Neuronal stem cell (in vitro differentiated cells): ENCODE measurements around the gene FETUB.

Experiments
- DNase-seq: peaks from one replicate; pipeline ENCODE4 v3.0.0-alpha.2; 2013; ENCODE audit warnings: low spot score
- H2AFZ ChIP-seq: one replicate; pipeline ENCODE4 v1.6.1; 2013; ENCODE audit warnings: mild to moderate bottlenecking, low read length, inconsistent platforms
- H2AK5ac ChIP-seq: 2 replicates; pipeline ENCODE4 v1.6.1; 2013; ENCODE audit warnings: low read depth, mild to moderate bottlenecking, inconsistent platforms, low read length, moderate library complexity, mixed read lengths
- H2BK120ac ChIP-seq: 2 replicates; pipeline ENCODE4 v1.6.1; 2013; ENCODE audit warnings: low read depth, mild to moderate bottlenecking, inconsistent platforms, low read length, moderate library complexity, mixed read lengths
- H2BK12ac ChIP-seq: one replicate; pipeline ENCODE4 v1.6.1; 2013; ENCODE audit warnings: low read length, inconsistent platforms
- H2BK15ac ChIP-seq: 2 replicates; pipeline ENCODE4 v1.6.1; 2013; ENCODE audit warnings: mild to moderate bottlenecking, low read length, inconsistent platforms, mixed read lengths
- H2BK5ac ChIP-seq: one replicate; pipeline ENCODE4 v1.6.1; 2013; ENCODE audit warnings: inconsistent platforms, mild to moderate bottlenecking, low read length, moderate library complexity
- H3K14ac ChIP-seq: one replicate; pipeline ENCODE4 v1.6.1; 2013; ENCODE audit warnings: low read length, inconsistent platforms
- H3K18ac ChIP-seq: 2 replicates; pipeline ENCODE4 v1.6.1; 2013; ENCODE audit warnings: low read length, inconsistent platforms
- H3K23ac ChIP-seq: 2 replicates; pipeline ENCODE4 v1.6.1; 2013; ENCODE audit warnings: low read depth, mild to moderate bottlenecking, mixed read lengths, low read length, inconsistent platforms; ENCODE audit not compliant: poor library complexity
- H3K27ac ChIP-seq: replicated peaks from 3 replicates; pipeline ENCODE4 v1.5.1; 2013; ENCODE audit warnings: low read length, inconsistent platforms
- H3K27me3 ChIP-seq, 3 experiments: 2 replicates each; pipeline ENCODE4 v1.6.1; 2013; ENCODE audit warnings: low read length in 3 of 3, mild to moderate bottlenecking in 2 of 3, inconsistent platforms in 1 of 3, low read depth in 1 of 3, mixed read lengths in 1 of 3, moderate library complexity in 1 of 3; ENCODE audit not compliant: control insufficient read depth in 3 of 3, insufficient read depth in 3 of 3
- H3K36me3 ChIP-seq, 2 donors: replicated peaks in 1 of 2; 2 replicates each; pipeline ENCODE4 v1.6.1; 2013; ENCODE audit warnings: low read length in 2 of 2; ENCODE audit not compliant: control insufficient read depth in 2 of 2, insufficient read depth in 2 of 2
- H3K4ac ChIP-seq: 2 replicates; pipeline ENCODE4 v1.6.1; 2013; ENCODE audit warnings: inconsistent platforms, mild to moderate bottlenecking, low read length, moderate library complexity
- H3K4me1 ChIP-seq, 2 donors: 1 replicate in 1 of 2; 2 replicates in 1 of 2; pipeline ENCODE4 v1.6.1; 2013; ENCODE audit warnings: low read length in 2 of 2, low read depth in 1 of 2; ENCODE audit not compliant: control insufficient read depth in 2 of 2, insufficient read depth in 1 of 2
- H3K4me2 ChIP-seq: one replicate; pipeline ENCODE4 v1.6.1; 2013; ENCODE audit warnings: mild to moderate bottlenecking, low read length, inconsistent platforms; ENCODE audit not compliant: insufficient read depth, poor library complexity, severe bottlenecking
- H3K4me3 ChIP-seq, 2 donors: 2 replicates each; pipeline ENCODE4 v1.5.1; 2013; ENCODE audit warnings: low read length in 2 of 2, mild to moderate bottlenecking in 2 of 2, inconsistent platforms in 1 of 2, moderate library complexity in 1 of 2
- H3K79me1 ChIP-seq: one replicate; pipeline ENCODE4 v1.6.1; 2013; ENCODE audit warnings: low read depth, mild to moderate bottlenecking, inconsistent platforms, low read length, moderate library complexity
- H3K9ac ChIP-seq: one replicate; pipeline ENCODE4 v1.6.1; 2013; ENCODE audit warnings: mild to moderate bottlenecking, low read depth, low read length, inconsistent platforms; ENCODE audit not compliant: poor library complexity
- H3K9me3 ChIP-seq, 2 donors: replicated peaks in 1 of 2; 2 replicates each; pipeline versions ENCODE3 to v1.6.1; 2013; ENCODE audit warnings: low read length in 2 of 2, mild to moderate bottlenecking in 2 of 2, inconsistent platforms in 1 of 2, low read depth in 1 of 2, mixed read lengths in 1 of 2, moderate library complexity in 1 of 2; ENCODE audit not compliant: control insufficient read depth in 2 of 2, insufficient read depth in 1 of 2
- H4K8ac ChIP-seq: one replicate; pipeline ENCODE4 v1.6.1; 2013; ENCODE audit warnings: low read depth, mild to moderate bottlenecking, inconsistent platforms, low read length, moderate library complexity
- H4K91ac ChIP-seq: one replicate; pipeline ENCODE4 v1.6.1; 2013; ENCODE audit warnings: low read length, low read depth, mild to moderate bottlenecking, inconsistent platforms; ENCODE audit not compliant: poor library complexity
- WGBS, 2 donors: extraction: QIAGEN DNeasy Blood & Tissue Kit; methylation state at CpG; one replicate each; pipeline ENCODE4 v1.1.7; 2013; ENCODE audit warnings: missing lambda C conversion rate in 2 of 2, mixed read lengths in 1 of 2; ENCODE audit not compliant: insufficient read length in 2 of 2, insufficient replicate concordance in 1 of 2; ENCODE audit errors: extremely low coverage in 2 of 2; 5-methylcytosine and 5-hydroxymethylcytosine counted together

The FETUB gene

DNA sequence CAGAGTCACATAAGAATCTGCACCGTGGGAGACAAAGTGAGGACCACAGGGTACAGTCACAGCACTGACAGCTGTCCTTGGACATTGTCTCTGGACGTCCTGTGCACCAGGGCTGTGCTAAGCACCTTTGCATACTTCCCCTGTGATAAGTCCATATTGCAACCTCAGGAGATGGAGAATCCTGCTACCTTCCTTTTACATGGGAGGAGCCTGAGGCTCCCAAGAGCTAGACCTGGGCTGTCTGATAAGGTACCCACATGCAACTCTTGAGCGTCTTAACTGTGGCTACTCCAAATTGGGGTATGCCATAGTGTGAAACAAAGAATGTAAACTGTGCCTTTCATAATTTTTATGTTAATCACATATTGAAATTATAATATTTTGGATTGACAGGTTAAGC is 2.5 kb upstream of the FETUB start:
- Histone ChIP-seq H2BK12ac (no peak overlapping the region), H3K4ac (no peak overlapping the region), H3K27me3 (peaks cover 0 to 35% (median 2%) of the 10 kb centered on the region in 3 experiments), H3K4me1 (peaks cover 0 to under 1% of the 10 kb centered on the region in 2 donors), H4K8ac (no peak overlapping the region), H2BK5ac (no peak overlapping the region), H3K79me1 (no peaks in the 10 kb centered on the region), H3K4me2 (no peak overlapping the region), H2AFZ (no peak overlapping the region), H3K23ac (no peak overlapping the region), H2BK15ac (no peak overlapping the region), H2AK5ac (no peak overlapping the region), H3K18ac (no peak overlapping the region), H3K27ac (no peak overlapping the region), H3K4me3 (no peak overlapping the region), H3K14ac (no peak overlapping the region), H2BK120ac (no peak overlapping the region), H4K91ac (no peak overlapping the region), H3K36me3 (no peaks in the 10 kb centered on the region), H3K9me3 (no peaks in the 10 kb centered on the region), H3K9ac (no peak overlapping the region)
- DNase-seq: no peak
- WGBS, 2 donors: no CpG with 5 or more reads among the region's 3 CpGs

DNA sequence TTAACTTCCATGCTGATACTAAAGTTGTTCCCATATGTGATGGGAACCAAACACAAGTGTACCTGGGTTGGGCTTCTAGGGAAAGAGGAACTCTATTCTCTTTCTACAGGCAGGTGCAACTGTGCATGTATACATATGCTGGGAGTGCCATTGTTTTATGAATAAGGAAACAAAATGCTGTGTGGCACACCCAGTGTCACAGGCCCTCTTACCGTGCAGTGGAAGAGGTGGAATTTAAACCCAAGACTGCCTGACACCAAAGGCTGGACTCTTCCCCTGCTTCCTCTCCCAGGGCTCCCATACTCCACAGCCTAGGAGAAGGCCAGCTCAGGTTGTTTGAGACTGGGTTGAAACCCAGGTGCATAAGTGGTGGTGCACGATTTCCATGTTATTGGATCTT is 1.9 kb upstream of the FETUB start:
- H3K4me1 ChIP-seq: peaks cover 0 to 2% of the 10 kb centered on the region in 2 donors
- WGBS, 2 donors: no CpG with 5 or more reads among the region's 2 CpGs

DNA sequence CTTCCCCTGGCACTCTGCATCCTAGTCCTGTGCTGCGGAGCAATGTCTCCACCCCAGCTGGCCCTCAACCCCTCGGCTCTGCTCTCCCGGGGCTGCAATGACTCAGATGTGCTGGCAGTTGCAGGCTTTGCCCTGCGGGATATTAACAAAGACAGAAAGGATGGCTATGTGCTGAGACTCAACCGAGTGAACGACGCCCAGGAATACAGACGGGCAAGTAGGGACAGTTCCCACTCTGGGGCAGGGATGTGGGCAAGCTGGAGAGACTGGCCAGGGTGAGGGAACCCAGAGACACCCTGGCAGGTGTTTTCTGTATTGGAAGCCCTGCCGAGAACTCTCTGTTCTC is 247 bp downstream of the FETUB start:
- H3K14ac ChIP-seq: no peak overlapping the region
- no peak overlapping the region for H3K27ac ChIP-seq
- no peak overlapping the region for H3K18ac ChIP-seq
- no peaks in the 10 kb centered on the region for H3K79me1 ChIP-seq
- no peak for DNase-seq
- H3K23ac ChIP-seq: no peak overlapping the region
- H3K27me3 ChIP-seq: peaks cover 0 to 37% (median 2%) of the 10 kb centered on the region in 3 experiments
- no peak overlapping the region for H3K4ac ChIP-seq
- H3K4me2 ChIP-seq: no peak overlapping the region
- peaks cover 0 to 2% of the 10 kb centered on the region in 2 donors for H3K4me1 ChIP-seq
- no peaks in the 10 kb centered on the region for H3K9me3 ChIP-seq
- no peak overlapping the region for H3K9ac ChIP-seq
- no peak overlapping the region for H4K8ac ChIP-seq
- no peak overlapping the region for H3K4me3 ChIP-seq
- no peak overlapping the region for H2BK12ac ChIP-seq
- H4K91ac ChIP-seq: no peak overlapping the region
- no peak overlapping the region for H2BK5ac ChIP-seq
- WGBS, 2 donors: no CpG with 5 or more reads among the region's 9 CpGs
- no peak overlapping the region for H2AK5ac ChIP-seq
- no peak overlapping the region for H2BK120ac ChIP-seq
- peak overlapping the region; percentile 62 for H2AFZ ChIP-seq
- no peaks in the 10 kb centered on the region for H3K36me3 ChIP-seq
- H2BK15ac ChIP-seq: no peak overlapping the region

More for the DNA sequence above, 1.9 kb upstream of the FETUB start:
- Histone ChIP-seq H2BK5ac (no peak overlapping the region), H3K4me3 (no peak overlapping the region), H3K27ac (no peak overlapping the region), H3K4ac (no peak overlapping the region), H3K18ac (no peak overlapping the region), H3K9ac (no peak overlapping the region), H3K27me3 (peaks cover 0 to 37% (median 2%) of the 10 kb centered on the region in 3 experiments), H2BK12ac (no peak overlapping the region), H4K8ac (no peak overlapping the region), H3K14ac (no peak overlapping the region), H3K79me1 (no peaks in the 10 kb centered on the region), H4K91ac (no peak overlapping the region), H3K23ac (no peak overlapping the region), H2BK120ac (no peak overlapping the region), H3K4me2 (no peak overlapping the region), H2AFZ (no peak overlapping the region), H3K9me3 (no peaks in the 10 kb centered on the region), H3K36me3 (no peaks in the 10 kb centered on the region), H2AK5ac (no peak overlapping the region), H2BK15ac (no peak overlapping the region)
- no peak for DNase-seq

DNA sequence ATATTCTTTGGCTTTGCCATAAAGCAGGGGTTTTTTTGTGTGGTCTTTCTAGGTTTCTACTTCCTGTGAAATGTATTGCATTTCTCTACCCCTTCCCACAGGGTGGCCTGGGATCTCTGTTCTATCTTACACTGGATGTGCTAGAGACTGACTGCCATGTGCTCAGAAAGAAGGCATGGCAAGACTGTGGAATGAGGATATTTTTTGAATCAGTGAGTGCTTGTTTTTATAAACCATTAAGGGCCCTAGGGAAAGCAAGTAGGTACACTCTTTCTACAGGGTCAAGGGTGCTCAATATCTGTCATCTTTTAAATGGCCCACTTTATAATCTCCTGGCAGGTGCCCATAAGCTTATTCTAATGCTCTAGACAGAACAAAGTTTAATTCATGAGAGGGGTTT is 730 bp downstream of the FETUB start:
- H2BK120ac ChIP-seq: no peak overlapping the region
- H4K91ac ChIP-seq: no peak overlapping the region
- no peak overlapping the region for H3K4ac ChIP-seq
- no peak overlapping the region for H3K4me2 ChIP-seq
- H2AK5ac ChIP-seq: no peak overlapping the region
- peaks cover 0 to 2% of the 10 kb centered on the region in 2 donors for H3K4me1 ChIP-seq
- H3K9ac ChIP-seq: no peak overlapping the region
- no peak overlapping the region for H3K14ac ChIP-seq
- peaks cover 0 to 34% (median 2%) of the 10 kb centered on the region in 3 experiments for H3K27me3 ChIP-seq
- no peaks in the 10 kb centered on the region for H3K79me1 ChIP-seq
- H2BK12ac ChIP-seq: no peak overlapping the region
- H3K18ac ChIP-seq: no peak overlapping the region
- H3K36me3 ChIP-seq: no peaks in the 10 kb centered on the region
- peak overlapping the region; percentile 62 for H2AFZ ChIP-seq
- no peak overlapping the region for H4K8ac ChIP-seq
- H3K27ac ChIP-seq: no peak overlapping the region
- no peak overlapping the region for H2BK5ac ChIP-seq
- H3K4me3 ChIP-seq: no peak overlapping the region
- H3K9me3 ChIP-seq: no peaks in the 10 kb centered on the region
- no peak overlapping the region for H3K23ac ChIP-seq
- no peak for DNase-seq
- no peak overlapping the region for H2BK15ac ChIP-seq
